Fibroblast of lung (primary cell): ENCODE data around the gene NR3C1. TPM values are rescaled to one million over a fixed set of nuclear protein-coding genes. Genes with fewer than 3 reads are reported as not detected.

Experiments used
- DNase-seq, 2 donors: peaks; one replicate each; pipeline versions ENCODE4 v3.0.0 to v3.0.0-alpha.2; 2010; ENCODE audit warnings: low read depth in 2 of 2
- H2AFZ ChIP-seq: 2 replicates; pipeline ENCODE4 v1.5.1; 2012; ENCODE audit warnings: low read length, control low read depth, inconsistent platforms
- H3K27ac ChIP-seq: 2 replicates; pipeline ENCODE4 v1.5.1; 2011; ENCODE audit warnings: low read length, control low read depth; ENCODE audit not compliant: insufficient read depth
- H3K27me3 ChIP-seq: 2 replicates; pipeline ENCODE4 v1.5.1; 2011; ENCODE audit warnings: mild to moderate bottlenecking, low read length; ENCODE audit not compliant: control insufficient read depth, insufficient read depth
- H3K36me3 ChIP-seq: 2 replicates; pipeline ENCODE4 v1.5.1; 2011; ENCODE audit warnings: low read length; ENCODE audit not compliant: control insufficient read depth, insufficient read depth
- H3K4me1 ChIP-seq: 2 replicates; pipeline ENCODE4 v1.5.1; 2011; ENCODE audit warnings: low read length; ENCODE audit not compliant: control insufficient read depth, insufficient read depth; ENCODE audit errors: extremely low read depth
- H3K4me2 ChIP-seq: 2 replicates; pipeline ENCODE4 v1.5.1; 2011; ENCODE audit warnings: low read length, control low read depth; ENCODE audit not compliant: insufficient read depth; ENCODE audit errors: extremely low read depth
- H3K4me3 ChIP-seq, 4 experiments: fragments of 200-600 bp in 1 of 4; sonication (generic) in 1 of 4; replicated peaks in 1 of 4; 2 replicates each; pipeline ENCODE4 v1.5.1; 2011 to 2016; ENCODE audit warnings: low read length in 4 of 4, low read depth in 3 of 4, mild to moderate bottlenecking in 3 of 4, control low read depth in 2 of 4, inconsistent platforms in 1 of 4, mixed read lengths in 1 of 4; ENCODE audit not compliant: insufficient read depth in 1 of 4; ENCODE audit errors: control extremely low read depth in 1 of 4
- H3K79me2 ChIP-seq: 2 replicates; pipeline ENCODE4 v1.5.1; 2012; ENCODE audit warnings: mild to moderate bottlenecking, low read length, inconsistent platforms; ENCODE audit not compliant: control insufficient read depth, insufficient read depth
- H3K9ac ChIP-seq: 2 replicates; pipeline ENCODE4 v1.5.1; 2011; ENCODE audit warnings: mild to moderate bottlenecking, low read length, control low read depth; ENCODE audit not compliant: insufficient read depth
- H3K9me3 ChIP-seq: 2 replicates; pipeline ENCODE4 v1.5.1; 2012; ENCODE audit warnings: low read depth, low read length; ENCODE audit not compliant: control insufficient read depth, insufficient read depth
- H4K20me1 ChIP-seq: 2 replicates; pipeline ENCODE4 v1.5.1; 2011; ENCODE audit warnings: low read length; ENCODE audit not compliant: control insufficient read depth, insufficient read depth; ENCODE audit errors: extremely low read depth
- EZH2 ChIP-seq: IDR thresholded peaks from 2 replicates; pipeline ENCODE4 v1.5.1; 2012; ENCODE audit warnings: low read length, control low read depth, mild to moderate bottlenecking; ENCODE audit errors: missing control alignments
- polyA plus RNA-seq, 2 donors: library from polyadenylated mRNA; depleted of rRNA in 1 of 2; stranded (reverse) in 1 of 2; unstranded in 1 of 2; fragments of >200 nt; gene quantifications; 2 replicates each; pipeline ENCODE4 v1.2.1, GENCODE V29; 2011 to 2012; ENCODE audit warnings: missing spikeins in 1 of 2
- total RNA-seq: library from RNA; depleted of rRNA; stranded (reverse); fragments of >200 nt; gene quantifications from 2 replicates; pipeline ENCODE4 v1.2.1, GENCODE V29; 2014
- TF ChIP-seq, protein P1 (sequence below), 2 donors: IDR thresholded peaks in 1 of 2; conservative IDR thresholded peaks in 1 of 2; 1 replicate in 1 of 2; 2 replicates in 1 of 2; pipeline ENCODE4 v1.5.1; 2011 to 2012; ENCODE audit warnings: low read length in 2 of 2, control low read depth in 1 of 2, inconsistent platforms in 1 of 2, low read depth in 1 of 2, mild to moderate bottlenecking in 1 of 2

The NR3C1 gene
- total and polyA plus RNA-seq, 2 donors (not counting 1 experiment from before 2014, with no cell fraction given) = 85.3 to 126 TPM

DNA sequence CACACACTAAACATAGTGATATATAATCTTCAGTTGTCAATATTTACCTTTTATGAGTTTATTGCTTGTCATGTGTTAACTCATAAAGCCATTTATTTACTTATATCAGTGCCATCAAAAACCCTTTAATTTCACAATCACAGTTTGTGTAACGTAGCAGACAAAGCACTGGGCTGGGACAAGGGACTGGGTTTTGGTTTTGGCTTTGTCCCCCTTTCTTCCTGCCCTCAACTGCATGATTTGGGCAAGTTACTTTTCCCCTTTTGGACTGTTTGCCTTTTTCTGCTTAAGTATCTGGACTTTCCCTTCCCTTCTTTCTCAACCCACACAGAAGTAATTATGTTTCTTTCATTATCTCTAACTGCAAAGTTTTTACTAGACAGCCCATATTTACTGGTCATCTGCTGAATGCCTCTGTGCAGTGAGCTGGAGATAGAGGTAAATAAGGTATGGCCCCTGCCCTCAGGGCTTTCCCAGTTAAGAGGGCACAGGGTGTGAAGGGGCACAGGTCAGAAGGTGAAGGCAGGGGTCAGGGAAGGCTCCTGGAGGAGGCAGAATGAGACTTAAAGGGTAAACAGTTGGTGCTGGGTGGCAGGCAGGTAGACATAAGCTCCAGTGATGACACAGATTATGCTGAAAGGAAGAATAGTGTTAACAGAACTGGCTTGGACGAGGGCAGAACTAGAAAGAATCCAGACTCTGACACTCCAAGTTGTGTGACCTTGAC is 14.8 kb upstream of the NR3C1 start:
- Histone ChIP-seq H4K20me1 (no peaks in the 10 kb centered on the region), H3K27ac (no peak overlapping the region), H3K79me2 (no peaks in the 10 kb centered on the region), H3K4me2 (no peak overlapping the region), H3K9me3 (no peaks in the 10 kb centered on the region), H3K4me3 (no peak overlapping the region), H2AFZ (no peak overlapping the region), H3K9ac (no peak overlapping the region), H3K36me3 (no peaks in the 10 kb centered on the region), H3K27me3 (no peaks in the 10 kb centered on the region), H3K4me1 (no peaks in the 10 kb centered on the region)
- DNase-seq = no peak
- TF ChIP-seq, protein P1, sequence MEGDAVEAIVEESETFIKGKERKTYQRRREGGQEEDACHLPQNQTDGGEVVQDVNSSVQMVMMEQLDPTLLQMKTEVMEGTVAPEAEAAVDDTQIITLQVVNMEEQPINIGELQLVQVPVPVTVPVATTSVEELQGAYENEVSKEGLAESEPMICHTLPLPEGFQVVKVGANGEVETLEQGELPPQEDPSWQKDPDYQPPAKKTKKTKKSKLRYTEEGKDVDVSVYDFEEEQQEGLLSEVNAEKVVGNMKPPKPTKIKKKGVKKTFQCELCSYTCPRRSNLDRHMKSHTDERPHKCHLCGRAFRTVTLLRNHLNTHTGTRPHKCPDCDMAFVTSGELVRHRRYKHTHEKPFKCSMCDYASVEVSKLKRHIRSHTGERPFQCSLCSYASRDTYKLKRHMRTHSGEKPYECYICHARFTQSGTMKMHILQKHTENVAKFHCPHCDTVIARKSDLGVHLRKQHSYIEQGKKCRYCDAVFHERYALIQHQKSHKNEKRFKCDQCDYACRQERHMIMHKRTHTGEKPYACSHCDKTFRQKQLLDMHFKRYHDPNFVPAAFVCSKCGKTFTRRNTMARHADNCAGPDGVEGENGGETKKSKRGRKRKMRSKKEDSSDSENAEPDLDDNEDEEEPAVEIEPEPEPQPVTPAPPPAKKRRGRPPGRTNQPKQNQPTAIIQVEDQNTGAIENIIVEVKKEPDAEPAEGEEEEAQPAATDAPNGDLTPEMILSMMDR (conservative IDR thresholded peaks at IDR 0.05 in 1 of 2, IDR thresholded peaks at IDR 0.05 in 1 of 2; ENCODE audit: low read depth in 1 of 2, low read length in 2 of 2) = no peak
- no peak for TF ChIP-seq EZH2

DNA sequence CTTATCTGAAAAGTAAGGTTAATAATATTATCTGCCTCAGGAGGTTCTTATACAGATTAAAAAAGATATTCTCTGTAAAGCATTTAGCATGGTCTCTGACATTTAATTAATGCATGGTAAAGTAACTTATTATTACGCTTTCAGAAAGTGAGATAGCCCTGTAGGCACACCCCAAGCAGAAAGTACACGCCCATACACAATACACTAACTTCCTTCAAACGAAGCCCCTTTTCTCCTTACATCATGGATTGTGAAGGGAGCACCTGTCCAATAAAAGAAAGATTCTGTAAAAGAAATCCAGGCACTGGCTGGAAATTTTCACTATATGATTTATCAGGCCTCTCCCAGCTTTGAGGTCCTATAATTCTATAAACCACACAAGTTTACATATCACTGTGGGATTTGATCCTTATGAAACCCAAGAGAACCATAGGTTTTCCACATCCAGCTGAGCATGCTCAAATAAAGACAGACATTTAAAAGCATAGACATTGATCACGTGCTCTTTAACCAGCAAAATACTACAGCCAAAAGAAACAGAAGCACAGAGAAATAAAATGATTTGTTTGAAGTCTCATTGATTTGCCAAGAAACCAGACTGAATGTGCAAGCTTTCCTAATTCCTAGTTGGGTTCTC is 14.1 kb upstream of the NR3C1 start:
- no peaks in the 10 kb centered on the region for H3K36me3 ChIP-seq
- H3K27ac ChIP-seq = no peak overlapping the region
- H3K9me3 ChIP-seq = no peaks in the 10 kb centered on the region
- H2AFZ ChIP-seq = no peak overlapping the region
- H3K4me3 ChIP-seq = no peak overlapping the region
- no peaks in the 10 kb centered on the region for H3K4me1 ChIP-seq
- peak in 1 of 2 donors; percentile 18 for DNase-seq
- H3K79me2 ChIP-seq = no peaks in the 10 kb centered on the region
- H4K20me1 ChIP-seq = no peaks in the 10 kb centered on the region
- H3K9ac ChIP-seq = no peak overlapping the region
- no peaks in the 10 kb centered on the region for H3K27me3 ChIP-seq
- no peak overlapping the region for H3K4me2 ChIP-seq
- no peak for TF ChIP-seq EZH2
- TF ChIP-seq, protein P1 (conservative IDR thresholded peaks at IDR 0.05 in 1 of 2, IDR thresholded peaks at IDR 0.05 in 1 of 2; ENCODE audit: low read depth in 1 of 2, low read length in 2 of 2) = no peak

DNA sequence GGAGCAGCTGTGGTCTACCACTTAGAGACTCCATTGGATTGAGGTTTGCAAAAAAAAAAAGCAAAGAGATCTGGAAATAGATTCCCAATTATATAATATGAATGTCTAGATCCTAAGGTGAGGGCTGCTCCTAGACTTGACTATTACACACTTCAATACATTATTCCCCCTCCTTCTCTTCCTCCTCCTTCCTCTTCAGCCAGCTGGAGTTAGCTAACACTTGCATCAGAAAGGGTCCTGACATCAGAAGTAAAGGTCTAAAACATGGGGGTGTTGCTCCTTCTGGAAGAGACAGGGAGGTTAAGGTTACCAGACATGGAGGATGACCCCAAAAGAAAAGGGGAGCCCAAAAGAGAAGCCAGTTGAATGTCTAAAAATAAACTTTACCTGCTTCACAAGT is 12.9 kb upstream of the NR3C1 start:
- no peak for DNase-seq
- Histone ChIP-seq H3K36me3 (no peaks in the 10 kb centered on the region), H3K27ac (no peak overlapping the region), H3K4me1 (no peaks in the 10 kb centered on the region), H3K4me3 (no peak overlapping the region), H3K27me3 (no peaks in the 10 kb centered on the region), H3K9me3 (no peaks in the 10 kb centered on the region), H3K4me2 (no peak overlapping the region), H4K20me1 (no peaks in the 10 kb centered on the region), H2AFZ (no peak overlapping the region), H3K79me2 (no peaks in the 10 kb centered on the region), H3K9ac (no peak overlapping the region)
- no peak for TF ChIP-seq EZH2
- TF ChIP-seq, protein P1 (conservative IDR thresholded peaks at IDR 0.05 in 1 of 2, IDR thresholded peaks at IDR 0.05 in 1 of 2; ENCODE audit: low read depth in 1 of 2, low read length in 2 of 2) = no peak
